ENCODE data around the gene FAM200A. TPM values are rescaled to one million over a fixed set of nuclear protein-coding genes. Genes with fewer than 3 reads are reported as not detected.

Gene FAM200A
- total and polyA plus RNA-seq, 2 of the 13 experiments (the other 11 are each of a cell fraction or from before 2014, with no cell fraction given): 4.7 to 6.3 TPM

DNA sequence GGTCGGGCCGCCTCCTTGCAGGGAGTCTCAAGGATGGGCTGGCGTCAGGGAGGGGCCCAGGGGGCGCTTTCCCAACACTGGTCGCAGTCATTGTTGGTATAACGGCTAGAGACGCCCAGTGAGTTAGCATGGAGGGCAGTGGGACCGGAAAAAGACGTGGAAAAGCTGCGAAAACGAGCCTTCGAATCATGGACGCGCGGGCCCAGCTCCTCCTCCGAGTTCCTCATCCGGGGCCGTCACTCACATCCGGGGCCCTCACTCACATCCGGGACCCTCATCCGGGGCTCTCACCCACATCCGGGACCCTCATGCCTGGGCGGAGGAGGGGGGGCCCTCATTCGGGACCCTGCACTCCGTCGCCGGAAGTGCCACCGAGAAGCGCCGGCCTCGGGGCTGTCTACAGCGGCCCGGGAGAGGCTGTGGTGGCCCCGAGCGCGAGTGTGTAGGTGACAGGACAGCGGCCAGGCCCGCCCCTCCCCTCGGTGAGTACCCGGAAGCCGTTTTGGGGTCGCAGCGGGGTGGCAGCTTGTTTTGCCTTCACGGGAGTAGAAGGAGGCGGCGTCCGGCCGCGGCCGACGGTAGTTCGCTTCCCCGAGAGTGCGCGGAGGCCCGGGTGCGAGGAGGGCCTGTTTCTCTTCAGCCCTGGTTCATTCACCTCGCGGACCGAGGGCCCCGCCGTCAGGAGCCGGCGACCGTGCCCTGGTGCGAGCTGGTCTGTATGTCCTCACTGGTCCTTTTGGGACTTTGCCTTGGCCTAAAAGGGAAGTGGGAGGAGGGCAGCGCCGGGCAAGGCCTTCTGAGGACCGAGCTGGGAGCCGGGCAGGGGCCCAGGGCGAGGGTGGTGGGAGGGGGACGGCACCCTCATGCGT lies 6.6 kb upstream of the FAM200A start, which contains the start of gene ZNF655 (continued):
- TF ChIP-seq, protein P1, sequence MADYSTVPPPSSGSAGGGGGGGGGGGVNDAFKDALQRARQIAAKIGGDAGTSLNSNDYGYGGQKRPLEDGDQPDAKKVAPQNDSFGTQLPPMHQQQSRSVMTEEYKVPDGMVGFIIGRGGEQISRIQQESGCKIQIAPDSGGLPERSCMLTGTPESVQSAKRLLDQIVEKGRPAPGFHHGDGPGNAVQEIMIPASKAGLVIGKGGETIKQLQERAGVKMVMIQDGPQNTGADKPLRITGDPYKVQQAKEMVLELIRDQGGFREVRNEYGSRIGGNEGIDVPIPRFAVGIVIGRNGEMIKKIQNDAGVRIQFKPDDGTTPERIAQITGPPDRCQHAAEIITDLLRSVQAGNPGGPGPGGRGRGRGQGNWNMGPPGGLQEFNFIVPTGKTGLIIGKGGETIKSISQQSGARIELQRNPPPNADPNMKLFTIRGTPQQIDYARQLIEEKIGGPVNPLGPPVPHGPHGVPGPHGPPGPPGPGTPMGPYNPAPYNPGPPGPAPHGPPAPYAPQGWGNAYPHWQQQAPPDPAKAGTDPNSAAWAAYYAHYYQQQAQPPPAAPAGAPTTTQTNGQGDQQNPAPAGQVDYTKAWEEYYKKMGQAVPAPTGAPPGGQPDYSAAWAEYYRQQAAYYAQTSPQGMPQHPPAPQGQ (CRISPR knock-in tag; IDR thresholded peaks at IDR 0.05; ENCODE audit: borderline replicate concordance): no peak
- no peak for TF ChIP-seq ZNF17 (CRISPR knock-in tag; IDR thresholded peaks at IDR 0.05)
- TF ChIP-seq ZNF101 (CRISPR knock-in tag; IDR thresholded peaks at IDR 0.05; ENCODE audit: borderline replicate concordance, low read depth): no peak
- peak; percentile 75 for TF ChIP-seq GABPA (IDR thresholded peaks at IDR 0.05; ENCODE audit: low read depth, low read length)
- TF ChIP-seq GABPA (CRISPR knock-in tag; IDR thresholded peaks at IDR 0.05; ENCODE audit: low read depth): peak; percentile 93
- TF ChIP-seq SATB2 (CRISPR knock-in tag; IDR thresholded peaks at IDR 0.05): no peak
- TF ChIP-seq LCORL (IDR thresholded peaks at IDR 0.05): 0 out of 2 replicates have a peak, but pooled peaks have one; percentile 4
- peak; percentile 30; the same call in 1 of the 2 replicates for TF ChIP-seq LCORL (CRISPR knock-in tag; IDR thresholded peaks at IDR 0.05)
- TF ChIP-seq, protein P2, sequence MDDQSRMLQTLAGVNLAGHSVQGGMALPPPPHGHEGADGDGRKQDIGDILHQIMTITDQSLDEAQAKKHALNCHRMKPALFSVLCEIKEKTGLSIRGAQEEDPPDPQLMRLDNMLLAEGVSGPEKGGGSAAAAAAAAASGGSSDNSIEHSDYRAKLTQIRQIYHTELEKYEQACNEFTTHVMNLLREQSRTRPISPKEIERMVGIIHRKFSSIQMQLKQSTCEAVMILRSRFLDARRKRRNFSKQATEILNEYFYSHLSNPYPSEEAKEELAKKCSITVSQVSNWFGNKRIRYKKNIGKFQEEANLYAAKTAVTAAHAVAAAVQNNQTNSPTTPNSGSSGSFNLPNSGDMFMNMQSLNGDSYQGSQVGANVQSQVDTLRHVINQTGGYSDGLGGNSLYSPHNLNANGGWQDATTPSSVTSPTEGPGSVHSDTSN (CRISPR knock-in tag; IDR thresholded peaks at IDR 0.05; ENCODE audit: borderline replicate concordance): no peak
- no peak for TF ChIP-seq PCBP2 (optimal IDR thresholded peaks at IDR 0.05; ENCODE audit: low read depth, low read length, poor library complexity, severe bottlenecking)
- no peak for TF ChIP-seq ZNF841 (CRISPR knock-in tag; IDR thresholded peaks at IDR 0.05; ENCODE audit: borderline replicate concordance)
- TF ChIP-seq RAD51 (IDR thresholded peaks at IDR 0.05; ENCODE audit: borderline replicate concordance): no peak
- TF ChIP-seq YY1 (IDR thresholded peaks at IDR 0.05; ENCODE audit: insufficient read depth, insufficient replicate concordance, low read depth, low read length): peak; percentile 75
- TF ChIP-seq GLI4 (CRISPR knock-in tag; IDR thresholded peaks at IDR 0.05; ENCODE audit: borderline replicate concordance): peak; percentile 59; the same call in 1 of the 2 replicates
- peak; percentile 55; the same call in 1 of the 2 replicates for TF ChIP-seq ZNF572 (CRISPR knock-in tag; IDR thresholded peaks at IDR 0.05)
- no peak for TF ChIP-seq ZNF367 (CRISPR knock-in tag; IDR thresholded peaks at IDR 0.05; ENCODE audit: borderline replicate concordance)
- TF ChIP-seq SETDB1 (CRISPR knock-in tag; IDR thresholded peaks at IDR 0.05; ENCODE audit: borderline replicate concordance): no peak
- peak; percentile 78; the same call in 1 of the 2 replicates for TF ChIP-seq ZNF160 (CRISPR knock-in tag; IDR thresholded peaks at IDR 0.05)
- no peak for TF ChIP-seq ZKSCAN5 (CRISPR knock-in tag; IDR thresholded peaks at IDR 0.05)
- TF ChIP-seq, protein P3, sequence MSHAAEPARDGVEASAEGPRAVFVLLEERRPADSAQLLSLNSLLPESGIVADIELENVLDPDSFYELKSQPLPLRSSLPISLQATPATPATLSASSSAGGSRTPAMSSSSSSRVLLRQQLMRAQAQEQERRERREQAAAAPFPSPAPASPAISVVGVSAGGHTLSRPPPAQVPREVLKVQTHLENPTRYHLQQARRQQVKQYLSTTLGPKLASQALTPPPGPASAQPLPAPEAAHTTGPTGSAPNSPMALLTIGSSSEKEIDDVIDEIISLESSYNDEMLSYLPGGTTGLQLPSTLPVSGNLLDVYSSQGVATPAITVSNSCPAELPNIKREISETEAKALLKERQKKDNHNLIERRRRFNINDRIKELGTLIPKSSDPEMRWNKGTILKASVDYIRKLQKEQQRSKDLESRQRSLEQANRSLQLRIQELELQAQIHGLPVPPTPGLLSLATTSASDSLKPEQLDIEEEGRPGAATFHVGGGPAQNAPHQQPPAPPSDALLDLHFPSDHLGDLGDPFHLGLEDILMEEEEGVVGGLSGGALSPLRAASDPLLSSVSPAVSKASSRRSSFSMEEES (CRISPR knock-in tag; IDR thresholded peaks at IDR 0.05): peak; percentile 31; the same call in 1 of the 2 replicates
- no peak for TF ChIP-seq CBX2 (IDR thresholded peaks at IDR 0.05; ENCODE audit: low read depth, low read length)
- TF ChIP-seq CBX2 (CRISPR knock-in tag; IDR thresholded peaks at IDR 0.05; ENCODE audit: low read depth): no peak
- peak; percentile 50 for TF ChIP-seq HNRNPLL (IDR thresholded peaks at IDR 0.05; ENCODE audit: low read depth, low read length, poor library complexity, severe bottlenecking)
- peak; percentile 93 for TF ChIP-seq SRSF1 (optimal IDR thresholded peaks at IDR 0.05; ENCODE audit: low read depth, low read length)
- TF ChIP-seq NR1H2 (CRISPR knock-in tag; IDR thresholded peaks at IDR 0.05; ENCODE audit: borderline replicate concordance, low read depth): peak; percentile 81; the same call in 1 of the 2 replicates

Data from HepG2 (cell line).